ENCODE data around the gene UGGT1. TPM values are rescaled to one million over a fixed set of nuclear protein-coding genes. Genes with fewer than 3 reads are reported as not detected.
"Not testable (repeated sequence)": the region's sequence is repeated elsewhere in the genome, so short reads cannot be mapped to it uniquely, and the experiment has no call there.

The UGGT1 gene
- total RNA-seq, 2 donors from 2014 or later, result 39.8 to 49.8 TPM

- no peak for ATAC-seq
- Mint-ChIP-seq H3K36me3 (peaks cover 5 to 8% of the 10 kb centered on the region in 2 donors), H3K9me3 (no peaks in the 10 kb centered on the region), H3K27ac (no peak overlapping the region)
- no peak for DNase-seq (ENCODE audit: low spot score in 2 of 2)
Observed at GRCh38 chr2:128160616-128161275, 69.7 kb downstream of the UGGT1 start.

- Mint-ChIP-seq H3K36me3 (peaks cover 13 to 16% of the 10 kb centered on the region in 2 donors), H3K9me3 (no peaks in the 10 kb centered on the region), H3K27ac (no peak overlapping the region)
- ATAC-seq (no peak), DNase-seq (ENCODE audit: low spot score in 2 of 2) (no peak)
Observed at GRCh38 chr2:128162266-128162665, 71.3 kb downstream of the UGGT1 start.

- Mint-ChIP-seq H3K27ac (no peak overlapping the region), H3K9me3 (no peaks in the 10 kb centered on the region), H3K36me3 (peaks cover 17 to 22% of the 10 kb centered on the region in 2 donors)
- ATAC-seq (no peak), DNase-seq (ENCODE audit: low spot score in 2 of 2) (no peak)
Observed at GRCh38 chr2:128164311-128164710, 73.3 kb downstream of the UGGT1 start.

- ATAC-seq, result no peak
- Mint-ChIP-seq H3K36me3 (peaks cover 17 to 22% of the 10 kb centered on the region in 2 donors), H3K9me3 (no peaks in the 10 kb centered on the region), H3K27ac (no peak overlapping the region)
- DNase-seq (ENCODE audit: low spot score in 2 of 2), result no peak
Observed at GRCh38 chr2:128166746-128167353, 75.8 kb downstream of the UGGT1 start.

- no peak for DNase-seq (ENCODE audit: low spot score in 2 of 2)
- ATAC-seq, result no peak
- no peaks in the 10 kb centered on the region for H3K9me3 Mint-ChIP-seq
- H3K27ac Mint-ChIP-seq, result peak overlapping the region in 1 of 2 donors; percentile 29
- H3K36me3 Mint-ChIP-seq, result peaks cover 23 to 28% of the 10 kb centered on the region in 2 donors
Observed at GRCh38 chr2:128169094-128169493, 78.1 kb downstream of the UGGT1 start.

GRCh38 chr2:128169497-128169896, 78.5 kb downstream of the UGGT1 start:
- H3K27ac Mint-ChIP-seq, result peak overlapping the region in 1 of 2 donors; percentile 29
- no peaks in the 10 kb centered on the region for H3K9me3 Mint-ChIP-seq
- peaks cover 23 to 28% of the 10 kb centered on the region in 2 donors for H3K36me3 Mint-ChIP-seq
- ATAC-seq, result no peak
- DNase-seq (ENCODE audit: low spot score in 2 of 2), result no peak

- H3K27ac Mint-ChIP-seq, result no peak overlapping the region
- peaks cover 23 to 28% of the 10 kb centered on the region in 2 donors for H3K36me3 Mint-ChIP-seq
- H3K9me3 Mint-ChIP-seq, result no peaks in the 10 kb centered on the region
- ATAC-seq, result no peak
- no peak for DNase-seq (ENCODE audit: low spot score in 2 of 2)
Observed at GRCh38 chr2:128169933-128170709, 79.1 kb downstream of the UGGT1 start.

- H3K9me3 Mint-ChIP-seq, result no peaks in the 10 kb centered on the region
- no peak for ATAC-seq
- H3K27ac Mint-ChIP-seq, result no peak overlapping the region
- peaks cover 22 to 28% of the 10 kb centered on the region in 2 donors for H3K36me3 Mint-ChIP-seq
- no peak for DNase-seq (ENCODE audit: low spot score in 2 of 2)
Observed at GRCh38 chr2:128170776-128171175, 79.8 kb downstream of the UGGT1 start.

GRCh38 chr2:128172191-128172590, 81.2 kb downstream of the UGGT1 start:
- ATAC-seq (no peak), DNase-seq (ENCODE audit: low spot score in 2 of 2) (no peak)
- Mint-ChIP-seq H3K27ac (no peak overlapping the region), H3K9me3 (no peaks in the 10 kb centered on the region), H3K36me3 (peaks cover 12 to 18% of the 10 kb centered on the region in 2 donors)

- DNase-seq (ENCODE audit: low spot score in 2 of 2); H3K9me3 Mint-ChIP-seq; ATAC-seq; H3K27ac Mint-ChIP-seq: not testable (repeated sequence)
- peaks cover 14 to 20% of the 10 kb centered on the region in 2 donors for H3K36me3 Mint-ChIP-seq
Observed at GRCh38 chr2:128174067-128174466, 83.1 kb downstream of the UGGT1 start.

GRCh38 chr2:128177315-128177714, 86.3 kb downstream of the UGGT1 start:
- H3K36me3 Mint-ChIP-seq, result peaks cover 14 to 20% of the 10 kb centered on the region in 2 donors
- H3K27ac Mint-ChIP-seq, result no peak overlapping the region
- DNase-seq (ENCODE audit: low spot score in 2 of 2) (no peak), ATAC-seq (no peak)
- no peaks in the 10 kb centered on the region for H3K9me3 Mint-ChIP-seq

GRCh38 chr2:128178149-128178649, 87.2 kb downstream of the UGGT1 start:
- ATAC-seq (no peak), DNase-seq (ENCODE audit: low spot score in 2 of 2) (no peak)
- H3K27ac Mint-ChIP-seq, result no peak overlapping the region
- H3K36me3 Mint-ChIP-seq, result peaks cover 10 to 21% of the 10 kb centered on the region in 2 donors
- no peaks in the 10 kb centered on the region for H3K9me3 Mint-ChIP-seq

GRCh38 chr2:128178650-128179460, 87.9 kb downstream of the UGGT1 start:
- Mint-ChIP-seq H3K9me3 (no peaks in the 10 kb centered on the region), H3K27ac (peak overlapping the region in 1 of 2 donors; percentile 88), H3K36me3 (peaks cover 9 to 14% of the 10 kb centered on the region in 2 donors)
- peak; percentile 86 to 91 for ATAC-seq
- peak in 1 of 2 donors; percentile 49 for DNase-seq (ENCODE audit: low spot score in 2 of 2)

GRCh38 chr2:128179461-128179755, 88.4 kb downstream of the UGGT1 start:
- DNase-seq (ENCODE audit: low spot score in 2 of 2) (no peak), ATAC-seq (no peak)
- no peak overlapping the region for H3K27ac Mint-ChIP-seq
- H3K9me3 Mint-ChIP-seq, result no peaks in the 10 kb centered on the region
- peaks cover 9 to 14% of the 10 kb centered on the region in 2 donors for H3K36me3 Mint-ChIP-seq

GRCh38 chr2:128180031-128180430, 89.0 kb downstream of the UGGT1 start:
- ATAC-seq (no peak), DNase-seq (ENCODE audit: low spot score in 2 of 2) (no peak)
- Mint-ChIP-seq H3K9me3 (no peaks in the 10 kb centered on the region), H3K36me3 (peaks cover 9 to 14% of the 10 kb centered on the region in 2 donors), H3K27ac (no peak overlapping the region)

GRCh38 chr2:128185576-128185975, 94.6 kb downstream of the UGGT1 start:
- Mint-ChIP-seq H3K36me3 (peaks cover 7% of the 10 kb centered on the region in 2 donors), H3K9me3 (no peaks in the 10 kb centered on the region), H3K27ac (no peak overlapping the region)
- DNase-seq (ENCODE audit: low spot score in 2 of 2) (no peak), ATAC-seq (no peak)

Data from activated naive CD4-positive, alpha-beta T cell treated with anti-CD3 and anti-CD28 coated beads, Interleukin-2, amount 50 U/mL, for 72 hours (primary cell).